Liver (tissue), 9 donors: ENCODE results near the gene LCT. TPM values are rescaled to one million over a fixed set of nuclear protein-coding genes. Genes with fewer than 3 reads are reported as not detected.

Experiments used
- DNase-seq: peaks from one replicate; pipeline ENCODE4 v3.0.0-alpha.2; 2017; ENCODE audit warnings: low spot score
- H3K27ac ChIP-seq, 2 donors: one replicate each; pipeline ENCODE4 v1.7.0; 2013; ENCODE audit warnings: inconsistent platforms in 2 of 2, low read length in 2 of 2, control low read depth in 1 of 2, low read depth in 1 of 2, mild to moderate bottlenecking in 1 of 2
- H3K27me3 ChIP-seq, 4 donors: one replicate each; pipeline versions ENCODE4 v1.6.1 to v1.7.0; 2013; ENCODE audit warnings: low read length in 3 of 4, inconsistent platforms in 1 of 4, mild to moderate bottlenecking in 1 of 4, moderate library complexity in 1 of 4; ENCODE audit not compliant: control insufficient read depth in 4 of 4, insufficient read depth in 4 of 4
- H3K36me3 ChIP-seq, 4 donors: one replicate each; pipeline versions ENCODE4 v1.6.1 to v1.7.0; 2013; ENCODE audit warnings: low read length in 3 of 4, mild to moderate bottlenecking in 3 of 4, low read depth in 1 of 4, moderate library complexity in 1 of 4; ENCODE audit not compliant: control insufficient read depth in 4 of 4, insufficient read depth in 3 of 4
- H3K4me1 ChIP-seq, 4 donors: one replicate each; pipeline versions ENCODE4 v1.6.1 to v1.7.0; 2013; ENCODE audit warnings: low read length in 3 of 4, mild to moderate bottlenecking in 3 of 4, moderate library complexity in 1 of 4; ENCODE audit not compliant: control insufficient read depth in 4 of 4, insufficient read depth in 4 of 4
- H3K4me3 ChIP-seq, 3 donors: one replicate each; pipeline versions ENCODE4 v1.6.1 to v1.7.0; 2013; ENCODE audit warnings: low read length in 3 of 3, control low read depth in 1 of 3, low read depth in 1 of 3, mild to moderate bottlenecking in 1 of 3
- H3K9ac ChIP-seq, 2 donors: one replicate each; pipeline ENCODE4 v1.7.0; 2013; ENCODE audit warnings: low read length in 2 of 2, mild to moderate bottlenecking in 2 of 2, moderate library complexity in 2 of 2, control low read depth in 1 of 2, low read depth in 1 of 2
- H3K9me3 ChIP-seq, 4 donors: one replicate each; pipeline versions ENCODE4 v1.6.1 to v1.7.0; 2013; ENCODE audit warnings: low read length in 3 of 4; ENCODE audit not compliant: control insufficient read depth in 4 of 4
- ATF3 ChIP-seq: IDR thresholded peaks from 2 replicates; pipeline ENCODE4 v1.6.1; 2016; ENCODE audit warnings: antibody characterized with exemption
- EGR1 ChIP-seq, 2 donors: IDR thresholded peaks; 2 replicates each; pipeline ENCODE4 v1.6.1; 2016 to 2018; ENCODE audit warnings: antibody characterized with exemption in 2 of 2, low read depth in 2 of 2
- GABPA ChIP-seq, 2 donors: IDR thresholded peaks in 1 of 2; conservative IDR thresholded peaks in 1 of 2; 2 replicates each; pipeline ENCODE4 v1.6.1; 2016; ENCODE audit warnings: antibody characterized with exemption in 2 of 2, mild to moderate bottlenecking in 1 of 2, moderate library complexity in 1 of 2
- HNF4A ChIP-seq, 2 donors: conservative IDR thresholded peaks; 2 replicates each; pipeline ENCODE4 v1.6.1; 2016; ENCODE audit warnings: antibody characterized with exemption in 2 of 2, mild to moderate bottlenecking in 2 of 2
- HNF4G ChIP-seq: IDR thresholded peaks from 2 replicates; pipeline ENCODE4 v1.6.1; 2016; ENCODE audit warnings: antibody characterized with exemption
- MAX ChIP-seq: IDR thresholded peaks from 2 replicates; pipeline ENCODE4 v1.6.1; 2016; ENCODE audit warnings: antibody characterized with exemption
- RAD21 ChIP-seq, 2 donors: IDR thresholded peaks; 2 replicates each; pipeline ENCODE4 v1.6.1; 2016; ENCODE audit warnings: antibody characterized with exemption in 2 of 2, mild to moderate bottlenecking in 2 of 2
- SP1 ChIP-seq: IDR thresholded peaks from 2 replicates; pipeline ENCODE4 v1.6.1; 2018; ENCODE audit warnings: antibody characterized with exemption, mild to moderate bottlenecking
- TAF1 ChIP-seq: conservative IDR thresholded peaks from 2 replicates; pipeline ENCODE4 v1.6.1; 2016; ENCODE audit warnings: antibody characterized with exemption, mild to moderate bottlenecking
- YY1 ChIP-seq: IDR thresholded peaks from 2 replicates; pipeline ENCODE4 v1.6.1; 2016; ENCODE audit warnings: antibody characterized with exemption, mild to moderate bottlenecking
- ZBTB33 ChIP-seq: IDR thresholded peaks from 2 replicates; pipeline ENCODE4 v1.6.1; 2016; ENCODE audit warnings: antibody characterized with exemption
- WGBS: extraction: QIAGEN DNeasy Blood & Tissue Kit; methylation state at CpG from one replicate; pipeline ENCODE4 v1.1.7; 2013; 5-methylcytosine and 5-hydroxymethylcytosine counted together
- polyA plus RNA-seq, 2 donors: library from polyadenylated mRNA; stranded (reverse) in 1 of 2; unstranded in 1 of 2; fragments of 200-250 nt in 1 of 2; fragments of >200 nt in 1 of 2; fragmentation: Nextera tagmentation in 1 of 2; extraction: Ambion mirVana in 1 of 2; gene quantifications; one replicate each; pipeline versions ENCODE4 v1.2.1 to v1.2.3, GENCODE V29; 2013 to 2015
- total RNA-seq, 2 donors: library from RNA; depleted of rRNA; stranded (reverse); fragments of >200 nt; gene quantifications; one replicate each; pipeline ENCODE4 v1.2.3, GENCODE V29; 2014
- TF ChIP-seq, protein P1 (sequence below): fragments of 150-350 bp; IDR thresholded peaks from 2 replicates; pipeline ENCODE4 v1.5.1; 2017; ENCODE audit warnings: improper control_type of control experiment, low read depth, low read length; ENCODE audit not compliant: missing input control
- donor health status: healthy.
- donor health status: healthy.
- donor health status: healthy.
- donor health status: healthy.
- donor health status: healthy.

The LCT gene
- total and polyA plus RNA-seq, 4 donors, result not detected

DNA sequence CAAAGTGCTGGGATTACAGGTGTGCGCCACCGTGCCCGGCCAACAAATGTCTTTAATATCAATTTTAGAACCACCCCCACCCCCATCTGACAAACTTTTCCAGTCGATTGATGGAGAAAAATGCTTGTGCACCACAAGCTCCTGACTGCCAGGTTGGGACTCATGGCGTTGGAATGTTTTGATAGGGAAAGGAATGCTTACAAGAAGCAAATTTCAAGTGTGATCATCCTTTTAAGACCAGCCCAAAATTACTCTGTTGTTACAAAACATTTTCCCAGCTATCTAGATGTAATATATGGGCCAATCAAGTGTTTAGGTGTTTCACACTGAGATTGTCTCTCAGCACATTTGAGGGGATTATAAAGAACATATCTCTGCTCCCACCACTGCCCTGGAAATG is 50.2 kb downstream of the LCT start:
- WGBS, result 97% methylated on average over 5 of the region's 5 CpGs
- TF ChIP-seq TAF1 (no peak), RAD21 (IDR thresholded peaks at IDR 0.05) (no peak)
- Histone ChIP-seq H3K4me1 (no peaks in the 10 kb centered on the region), H3K27me3 (no peaks in the 10 kb centered on the region), H3K27ac (no peak overlapping the region), H3K9me3 (no peaks in the 10 kb centered on the region), H3K4me3 (no peak overlapping the region), H3K9ac (no peak overlapping the region), H3K36me3 (peaks cover 4 to 38% (median 33%) of the 10 kb centered on the region in 4 donors)
- no peak for DNase-seq

DNA sequence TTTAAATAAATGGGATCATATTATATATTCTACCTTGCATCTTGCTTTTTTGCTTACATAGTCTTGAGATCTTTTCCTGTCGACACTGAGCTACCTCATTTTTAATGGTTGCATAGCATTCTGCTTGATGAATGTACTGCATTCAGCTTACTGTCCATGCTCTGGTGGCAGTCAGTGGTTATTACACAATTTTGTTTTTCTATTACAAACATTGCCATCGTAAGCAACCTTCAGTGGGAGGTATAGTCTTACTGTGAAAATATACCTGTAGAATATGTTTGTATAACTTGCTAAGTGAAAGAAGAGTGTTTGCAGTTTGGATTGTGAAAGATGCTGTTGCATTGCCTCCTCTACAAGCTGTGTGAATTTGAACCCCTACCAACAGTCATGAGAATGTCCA is 52.0 kb downstream of the LCT start:
- Histone ChIP-seq H3K4me1 (no peaks in the 10 kb centered on the region), H3K4me3 (no peak overlapping the region), H3K9me3 (no peaks in the 10 kb centered on the region), H3K27me3 (no peaks in the 10 kb centered on the region), H3K27ac (no peak overlapping the region), H3K36me3 (peaks cover 4 to 55% (median 45%) of the 10 kb centered on the region in 4 donors), H3K9ac (no peak overlapping the region)
- TF ChIP-seq, protein P1, sequence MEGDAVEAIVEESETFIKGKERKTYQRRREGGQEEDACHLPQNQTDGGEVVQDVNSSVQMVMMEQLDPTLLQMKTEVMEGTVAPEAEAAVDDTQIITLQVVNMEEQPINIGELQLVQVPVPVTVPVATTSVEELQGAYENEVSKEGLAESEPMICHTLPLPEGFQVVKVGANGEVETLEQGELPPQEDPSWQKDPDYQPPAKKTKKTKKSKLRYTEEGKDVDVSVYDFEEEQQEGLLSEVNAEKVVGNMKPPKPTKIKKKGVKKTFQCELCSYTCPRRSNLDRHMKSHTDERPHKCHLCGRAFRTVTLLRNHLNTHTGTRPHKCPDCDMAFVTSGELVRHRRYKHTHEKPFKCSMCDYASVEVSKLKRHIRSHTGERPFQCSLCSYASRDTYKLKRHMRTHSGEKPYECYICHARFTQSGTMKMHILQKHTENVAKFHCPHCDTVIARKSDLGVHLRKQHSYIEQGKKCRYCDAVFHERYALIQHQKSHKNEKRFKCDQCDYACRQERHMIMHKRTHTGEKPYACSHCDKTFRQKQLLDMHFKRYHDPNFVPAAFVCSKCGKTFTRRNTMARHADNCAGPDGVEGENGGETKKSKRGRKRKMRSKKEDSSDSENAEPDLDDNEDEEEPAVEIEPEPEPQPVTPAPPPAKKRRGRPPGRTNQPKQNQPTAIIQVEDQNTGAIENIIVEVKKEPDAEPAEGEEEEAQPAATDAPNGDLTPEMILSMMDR, result peak; percentile 22
- TF ChIP-seq RAD21 (IDR thresholded peaks at IDR 0.05) (no peak), YY1 (no peak), ATF3 (no peak), HNF4A (conservative IDR thresholded peaks at IDR 0.05) (no peak), SP1 (no peak), EGR1 (IDR thresholded peaks at IDR 0.05; ENCODE audit: low read depth in 2 of 2) (no peak), GABPA (IDR thresholded peaks at IDR 0.05 in 1 of 2, conservative IDR thresholded peaks at IDR 0.05 in 1 of 2) (no peak)
- no peak for DNase-seq
- WGBS, result 72% methylated on average over 2 of the region's 2 CpGs

DNA sequence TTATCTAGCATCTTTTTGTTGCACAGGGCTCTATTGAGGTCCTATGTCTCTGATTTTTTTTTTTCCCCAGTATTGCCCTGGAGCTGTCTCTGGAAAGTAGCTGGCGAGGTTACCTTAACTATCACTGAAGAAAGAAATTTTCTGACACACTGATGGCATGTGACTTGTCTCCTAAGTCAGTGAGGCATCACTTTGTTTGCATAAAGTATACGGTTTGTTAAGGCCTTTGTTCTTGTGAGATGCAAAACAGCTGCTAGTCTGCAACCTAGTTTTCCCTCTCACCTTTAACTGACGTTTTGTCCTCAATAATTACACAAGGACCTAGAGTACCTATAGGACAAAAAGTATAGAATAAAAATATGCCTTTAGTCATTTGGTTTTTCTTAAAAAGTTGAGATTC is 53.5 kb downstream of the LCT start:
- no peak overlapping the region for H3K9ac ChIP-seq
- no peak overlapping the region for H3K27ac ChIP-seq
- DNase-seq, result no peak
- H3K27me3 ChIP-seq, result no peaks in the 10 kb centered on the region
- WGBS, result 88% methylated on average over 3 of the region's 3 CpGs
- peaks cover 5 to 66% (median 51%) of the 10 kb centered on the region in 4 donors for H3K36me3 ChIP-seq
- H3K4me1 ChIP-seq, result no peaks in the 10 kb centered on the region
- H3K4me3 ChIP-seq, result no peak overlapping the region
- no peaks in the 10 kb centered on the region for H3K9me3 ChIP-seq
- TF ChIP-seq GABPA (IDR thresholded peaks at IDR 0.05 in 1 of 2, conservative IDR thresholded peaks at IDR 0.05 in 1 of 2) (no peak), ZBTB33 (no peak), HNF4G (no peak), MAX (no peak), TAF1 (no peak)
